ENCODE data around the gene MYADM.

The MYADM gene

GRCh38 chr19:53892301-53892980 lies 24.8 kb downstream of the MYADM start:
- DNase-seq, result no peak

GRCh38 chr19:53892981-53893325 lies 25.3 kb downstream of the MYADM start:
- DNase-seq, result no peak

GRCh38 chr19:53894707-53895106 lies 27.0 kb downstream of the MYADM start:
- DNase-seq, result no peak

GRCh38 chr19:53896682-53897081 lies 29.0 kb downstream of the MYADM start:
- DNase-seq, result no peak

- DNase-seq, result no peak
Measured at GRCh38 chr19:53897459-53897858, 29.8 kb downstream of the MYADM start.

GRCh38 chr19:53898166-53898565 lies 30.5 kb downstream of the MYADM start:
- DNase-seq, result no peak

- DNase-seq, result no peak
Measured at GRCh38 chr19:53898636-53899341, 31.1 kb downstream of the MYADM start.

GRCh38 chr19:53900191-53900860 lies 32.6 kb downstream of the MYADM start:
- no peak for DNase-seq

- peak; percentile 34 for DNase-seq
Measured at GRCh38 chr19:53903055-53903680, 35.5 kb downstream of the MYADM start.

- DNase-seq, result no peak
Measured at GRCh38 chr19:53904909-53905308, 37.2 kb downstream of the MYADM start.

GRCh38 chr19:53905787-53906186 lies 38.1 kb downstream of the MYADM start:
- no peak for DNase-seq

- peak; percentile 40 for DNase-seq
Measured at GRCh38 chr19:53906211-53907192, 38.8 kb downstream of the MYADM start.

- no peak for DNase-seq
Measured at GRCh38 chr19:53907193-53907581, 39.5 kb downstream of the MYADM start.

GRCh38 chr19:53907690-53908089 lies 40.0 kb downstream of the MYADM start:
- no peak for DNase-seq

- DNase-seq, result peak; percentile 53
Measured at GRCh38 chr19:53908106-53908934, 40.6 kb downstream of the MYADM start.

GRCh38 chr19:53908935-53909415 lies 41.3 kb downstream of the MYADM start, which contains the start of gene CACNG7:
TSS of gene CACNG7 (plus strand) at chr19:53909278. CDS start at chr19:53912832, 3,554 bp downstream.
- no peak for DNase-seq

GRCh38 chr19:53909471-53910169 lies 41.9 kb downstream of the MYADM start:
- no peak for DNase-seq

- DNase-seq, result no peak
Measured at GRCh38 chr19:53910170-53910518, 42.5 kb downstream of the MYADM start.

GRCh38 chr19:53912653-53913052 lies 45.0 kb downstream of the MYADM start:
- no peak for DNase-seq

- DNase-seq, result no peak
Measured at GRCh38 chr19:53915000-53915399, 47.3 kb downstream of the MYADM start.

- no peak for DNase-seq
Measured at GRCh38 chr19:53916004-53916403, 48.3 kb downstream of the MYADM start.
